ENCODE results near the gene BSCL2.

DNA sequence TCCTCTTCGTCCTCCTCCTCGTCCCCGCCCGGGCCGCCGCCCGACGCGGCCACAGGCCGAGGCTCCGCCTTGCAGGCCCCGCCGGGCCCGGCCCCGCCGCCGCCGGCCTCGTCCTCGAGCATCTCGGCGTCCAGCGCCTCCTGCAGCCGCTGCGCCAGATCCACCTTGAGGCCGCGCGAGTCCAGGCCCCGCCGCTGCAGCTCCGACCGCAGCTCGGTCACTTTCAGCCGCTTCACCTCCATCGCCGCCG, 19.6 kb upstream of the BSCL2 start:
- TF ChIP-seq, protein P1, sequence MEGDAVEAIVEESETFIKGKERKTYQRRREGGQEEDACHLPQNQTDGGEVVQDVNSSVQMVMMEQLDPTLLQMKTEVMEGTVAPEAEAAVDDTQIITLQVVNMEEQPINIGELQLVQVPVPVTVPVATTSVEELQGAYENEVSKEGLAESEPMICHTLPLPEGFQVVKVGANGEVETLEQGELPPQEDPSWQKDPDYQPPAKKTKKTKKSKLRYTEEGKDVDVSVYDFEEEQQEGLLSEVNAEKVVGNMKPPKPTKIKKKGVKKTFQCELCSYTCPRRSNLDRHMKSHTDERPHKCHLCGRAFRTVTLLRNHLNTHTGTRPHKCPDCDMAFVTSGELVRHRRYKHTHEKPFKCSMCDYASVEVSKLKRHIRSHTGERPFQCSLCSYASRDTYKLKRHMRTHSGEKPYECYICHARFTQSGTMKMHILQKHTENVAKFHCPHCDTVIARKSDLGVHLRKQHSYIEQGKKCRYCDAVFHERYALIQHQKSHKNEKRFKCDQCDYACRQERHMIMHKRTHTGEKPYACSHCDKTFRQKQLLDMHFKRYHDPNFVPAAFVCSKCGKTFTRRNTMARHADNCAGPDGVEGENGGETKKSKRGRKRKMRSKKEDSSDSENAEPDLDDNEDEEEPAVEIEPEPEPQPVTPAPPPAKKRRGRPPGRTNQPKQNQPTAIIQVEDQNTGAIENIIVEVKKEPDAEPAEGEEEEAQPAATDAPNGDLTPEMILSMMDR (IDR thresholded peaks at IDR 0.05) = no peak
- TF ChIP-seq POLR2AphosphoS5 (IDR thresholded peaks at IDR 0.05) (no peak), POLR2A (IDR thresholded peaks at IDR 0.05) (no peak), EP300 (IDR thresholded peaks at IDR 0.05) (no peak)

Measured in suprapubic skin (tissue), 4 donors.